Sigmoid colon (tissue), 7 donors: ENCODE results near the gene MYT1. TPM values are rescaled to one million over a fixed set of nuclear protein-coding genes. Genes with fewer than 3 reads are reported as not detected.

Experiments used
- DNase-seq: peaks from one replicate; pipeline ENCODE4 v3.0.0-alpha.2; 2019
- H3K27ac ChIP-seq, 4 donors: fragments of 200-600 bp; sonication (generic); one replicate each; pipeline ENCODE4 v1.5.1; 2016 to 2019; ENCODE audit warnings: mild to moderate bottlenecking in 1 of 4
- H3K27me3 ChIP-seq, 3 donors: fragments of 200-600 bp; sonication (generic); one replicate each; pipeline ENCODE4 v1.5.1; 2019; ENCODE audit warnings: mild to moderate bottlenecking in 1 of 3
- H3K36me3 ChIP-seq, 4 donors: fragments of 200-600 bp; sonication (generic); one replicate each; pipeline ENCODE4 v1.5.1; 2016 to 2019
- H3K4me1 ChIP-seq, 4 donors: fragments of 200-600 bp; sonication (generic); one replicate each; pipeline ENCODE4 v1.5.1; 2017 to 2019
- H3K4me3 ChIP-seq, 4 donors: fragments of 200-600 bp; sonication (generic); one replicate each; pipeline ENCODE4 v1.5.1; 2017 to 2019; ENCODE audit warnings: mild to moderate bottlenecking in 2 of 4, moderate library complexity in 1 of 4
- H3K9me3 ChIP-seq, 4 donors: fragments of 200-600 bp in 3 of 4; sonication (generic) in 3 of 4; one replicate each; pipeline versions ENCODE4 v1.5.1 to v1.6.1; 2013 to 2019
- CTCF ChIP-seq, 4 experiments: fragments of 450-650 bp in 3 of 4; fragments of 200-600 bp in 1 of 4; IDR thresholded peaks; one replicate each; pipeline ENCODE4 v1.5.1; 2016 to 2019; ENCODE audit warnings: antibody characterized with exemption in 4 of 4, mild to moderate bottlenecking in 3 of 4, moderate library complexity in 2 of 4
- EP300 ChIP-seq, 4 donors: sonication (generic); formaldehyde crosslinking; IDR thresholded peaks; one replicate each; pipeline ENCODE4 v1.6.1; 2017; ENCODE audit warnings: antibody characterized with exemption in 4 of 4
- POLR2A ChIP-seq, 2 donors: fragments of 450-650 bp; IDR thresholded peaks; one replicate each; pipeline ENCODE4 v1.6.1; 2016; ENCODE audit warnings: antibody characterized with exemption in 2 of 2, mild to moderate bottlenecking in 2 of 2, moderate library complexity in 2 of 2
- POLR2AphosphoS5 ChIP-seq, 4 donors: sonication (generic); formaldehyde crosslinking; IDR thresholded peaks; one replicate each; pipeline ENCODE4 v1.6.1; 2017; ENCODE audit warnings: antibody characterized with exemption in 4 of 4
- WGBS, 2 donors: extraction: QIAGEN DNeasy Blood & Tissue Kit; methylation state at CpG; one replicate each; pipeline ENCODE4 v1.1.7; 2013; 5-methylcytosine and 5-hydroxymethylcytosine counted together
- intact Hi-C: fragments of 100-400 bp; cut with DNase I; formaldehyde crosslinking; loops from one replicate; pipeline ENCODE4 v1.15.1; 2023
- polyA plus RNA-seq, 3 donors: library from polyadenylated mRNA; stranded (reverse); fragments of 200-250 nt; gene quantifications; one replicate each; pipeline ENCODE4 v1.2.3, GENCODE V29; 2013
- total RNA-seq, 4 donors: library from RNA; depleted of rRNA; stranded (reverse); fragments of >200 nt; gene quantifications; one replicate each; pipeline ENCODE4 v1.1.0, GENCODE V29; 2016
- donor health status: healthy with polysubstance abuse.
- donor health status: Bipolar disorder and iron deficiency.
- donor health status: healthy.

Gene MYT1
- total and polyA plus RNA-seq, 7 donors = under 0.01 to 1.1 (median 0.27) TPM; not detected in 2

- no peaks in the 10 kb centered on the region for H3K4me1 ChIP-seq
- H3K36me3 ChIP-seq = no peaks in the 10 kb centered on the region
- WGBS, 2 donors = 70 to 72% methylated on average over 11 of the region's 11 CpGs
- H3K9me3 ChIP-seq = no peaks in the 10 kb centered on the region
- intact Hi-C loops = no loop called here
- DNase-seq = no peak
- H3K27ac ChIP-seq = no peak overlapping the region
- TF ChIP-seq EP300 (IDR thresholded peaks at IDR 0.05) = no peak
- TF ChIP-seq POLR2AphosphoS5 (IDR thresholded peaks at IDR 0.05) = no peak
- TF ChIP-seq CTCF (IDR thresholded peaks at IDR 0.05) = no peak
- TF ChIP-seq POLR2A (IDR thresholded peaks at IDR 0.05) = no peak
- peaks cover 4 to 64% (median 24%) of the 10 kb centered on the region in 3 donors for H3K27me3 ChIP-seq
- no peak overlapping the region for H3K4me3 ChIP-seq
Measured at GRCh38 chr20:64167676-64168075, 3.4 kb downstream of the MYT1 start.

GRCh38 chr20:64168381-64169090, 4.3 kb downstream of the MYT1 start:
- intact Hi-C loops = no loop called here
- Histone ChIP-seq H3K27ac (no peak overlapping the region), H3K4me3 (no peak overlapping the region), H3K27me3 (peaks cover 0 to 63% (median 24%) of the 10 kb centered on the region in 3 donors), H3K36me3 (no peaks in the 10 kb centered on the region), H3K4me1 (no peaks in the 10 kb centered on the region), H3K9me3 (no peaks in the 10 kb centered on the region)
- WGBS, 2 donors = 72 to 77% methylated on average over 12 of the region's 12 CpGs
- TF ChIP-seq EP300 (IDR thresholded peaks at IDR 0.05) (no peak), CTCF (IDR thresholded peaks at IDR 0.05) (no peak), POLR2A (IDR thresholded peaks at IDR 0.05) (no peak), POLR2AphosphoS5 (IDR thresholded peaks at IDR 0.05) (no peak)
- DNase-seq = no peak

GRCh38 chr20:64169091-64169560, 4.9 kb downstream of the MYT1 start:
- peaks cover 0 to 57% (median 20%) of the 10 kb centered on the region in 3 donors for H3K27me3 ChIP-seq
- intact Hi-C loops = no loop called here
- no peak overlapping the region for H3K4me3 ChIP-seq
- 91 to 94% methylated on average over 10 of the region's 10 CpGs for WGBS, 2 donors
- no peak for DNase-seq
- H3K27ac ChIP-seq = no peak overlapping the region
- H3K9me3 ChIP-seq = no peaks in the 10 kb centered on the region
- no peaks in the 10 kb centered on the region for H3K36me3 ChIP-seq
- TF ChIP-seq POLR2A (IDR thresholded peaks at IDR 0.05) = no peak
- no peak for TF ChIP-seq EP300 (IDR thresholded peaks at IDR 0.05)
- TF ChIP-seq POLR2AphosphoS5 (IDR thresholded peaks at IDR 0.05) = no peak
- TF ChIP-seq CTCF (IDR thresholded peaks at IDR 0.05) = no peak
- no peaks in the 10 kb centered on the region for H3K4me1 ChIP-seq

GRCh38 chr20:64171211-64171610, 7.0 kb downstream of the MYT1 start:
- Histone ChIP-seq H3K27ac (no peak overlapping the region), H3K4me3 (no peak overlapping the region), H3K36me3 (no peaks in the 10 kb centered on the region), H3K27me3 (peaks cover 0 to 36% (median 14%) of the 10 kb centered on the region in 3 donors), H3K9me3 (no peaks in the 10 kb centered on the region), H3K4me1 (no peaks in the 10 kb centered on the region)
- DNase-seq = no peak
- 86 to 89% methylated on average over 8 of the region's 8 CpGs for WGBS, 2 donors
- TF ChIP-seq POLR2A (IDR thresholded peaks at IDR 0.05) = no peak
- no peak for TF ChIP-seq EP300 (IDR thresholded peaks at IDR 0.05)
- no peak for TF ChIP-seq CTCF (IDR thresholded peaks at IDR 0.05)
- TF ChIP-seq POLR2AphosphoS5 (IDR thresholded peaks at IDR 0.05) = no peak
- intact Hi-C loops = no loop called here
